ENCODE results near the gene NKX1-1. TPM values are rescaled to one million over a fixed set of nuclear protein-coding genes. Genes with fewer than 3 reads are reported as not detected.

The NKX1-1 gene
- total RNA-seq, 1 donor from 2014 or later = not detected

- DNase-seq (ENCODE audit: low spot score in 2 of 2, unreplicated experiment in 2 of 2) = no peak
- no peaks in the 10 kb centered on the region for H3K4me1 Mint-ChIP-seq
- no peak overlapping the region for H3K27ac Mint-ChIP-seq
- H3K27me3 Mint-ChIP-seq (ENCODE audit: low read depth) = no peaks in the 10 kb centered on the region
- H3K9me3 Mint-ChIP-seq = no peaks in the 10 kb centered on the region
- H3K4me3 Mint-ChIP-seq = no peak overlapping the region
- H3K36me3 Mint-ChIP-seq = peaks cover 4% of the 10 kb centered on the region
- TF ChIP-seq CTCF (IDR thresholded peaks at IDR 0.05; ENCODE audit: unreplicated experiment) = no peak
Measured at GRCh38 chr4:1360423-1361283, 45.6 kb downstream of the NKX1-1 start.

GRCh38 chr4:1359976-1360375 is 46.3 kb downstream of the NKX1-1 start:
- no peaks in the 10 kb centered on the region for H3K4me1 Mint-ChIP-seq
- DNase-seq (ENCODE audit: low spot score in 2 of 2, unreplicated experiment in 2 of 2) = no peak
- H3K27ac Mint-ChIP-seq = no peak overlapping the region
- no peak overlapping the region for H3K4me3 Mint-ChIP-seq
- no peak for TF ChIP-seq CTCF (IDR thresholded peaks at IDR 0.05; ENCODE audit: unreplicated experiment)
- no peaks in the 10 kb centered on the region for H3K27me3 Mint-ChIP-seq (ENCODE audit: low read depth)
- H3K9me3 Mint-ChIP-seq = no peaks in the 10 kb centered on the region
- H3K36me3 Mint-ChIP-seq = peaks cover 4% of the 10 kb centered on the region

- DNase-seq (ENCODE audit: low spot score in 2 of 2, unreplicated experiment in 2 of 2) = no peak
- H3K27me3 Mint-ChIP-seq (ENCODE audit: low read depth) = no peaks in the 10 kb centered on the region
- H3K9me3 Mint-ChIP-seq = no peaks in the 10 kb centered on the region
- H3K36me3 Mint-ChIP-seq = peaks cover 4% of the 10 kb centered on the region
- no peaks in the 10 kb centered on the region for H3K4me1 Mint-ChIP-seq
- TF ChIP-seq CTCF (IDR thresholded peaks at IDR 0.05; ENCODE audit: unreplicated experiment) = no peak
- H3K4me3 Mint-ChIP-seq = no peak overlapping the region
- no peak overlapping the region for H3K27ac Mint-ChIP-seq
Measured at GRCh38 chr4:1359144-1359501, 47.1 kb downstream of the NKX1-1 start.

GRCh38 chr4:1358421-1359143 is 47.7 kb downstream of the NKX1-1 start:
- Mint-ChIP-seq H3K36me3 (peaks cover 4% of the 10 kb centered on the region), H3K4me3 (no peak overlapping the region), H3K27ac (no peak overlapping the region), H3K4me1 (no peaks in the 10 kb centered on the region), H3K9me3 (no peaks in the 10 kb centered on the region), H3K27me3 (ENCODE audit: low read depth) (no peaks in the 10 kb centered on the region)
- no peak for DNase-seq (ENCODE audit: low spot score in 2 of 2, unreplicated experiment in 2 of 2)
- no peak for TF ChIP-seq CTCF (IDR thresholded peaks at IDR 0.05; ENCODE audit: unreplicated experiment)

GRCh38 chr4:1357356-1358248 is 48.6 kb downstream of the NKX1-1 start:
- no peak for TF ChIP-seq CTCF (IDR thresholded peaks at IDR 0.05; ENCODE audit: unreplicated experiment)
- Mint-ChIP-seq H3K27me3 (ENCODE audit: low read depth) (no peaks in the 10 kb centered on the region), H3K9me3 (no peaks in the 10 kb centered on the region), H3K27ac (no peak overlapping the region), H3K4me3 (no peak overlapping the region), H3K36me3 (peaks cover 7% of the 10 kb centered on the region), H3K4me1 (no peaks in the 10 kb centered on the region)
- DNase-seq (ENCODE audit: low spot score in 2 of 2, unreplicated experiment in 2 of 2) = no peak

All from mesothelial cell of epicardium (in vitro differentiated cells).